Activated naive CD8-positive, alpha-beta T cell treated with anti-CD3 and anti-CD28 coated beads, Interleukin-2, amount 10 ng/mL, durations not matched to agents 7 days and 5 days (primary cell): ENCODE results near the gene EIF2A. TPM values are rescaled to one million over a fixed set of nuclear protein-coding genes. Genes with fewer than 3 reads are reported as not detected.
A peak's percentile ranks its signal among the peaks of the same experiment; 100 is the strongest.
"Not testable (repeated sequence)": the region's sequence is repeated elsewhere in the genome, so short reads cannot be mapped to it uniquely, and the experiment has no call there.

Experiments used
- ATAC-seq: fragments of 150-1000 bp; cut with Tn5 transposase; one replicate; pipeline ENCODE4 v1.10.0; 2021; ENCODE audit warnings: low read depth, moderate library complexity
- POLR2A ChIA-PET: fragments of 350-600 bp; sonication (Branson Sonifier 250); formaldehyde crosslinking; loops from one replicate; lab custom pipeline; 2021; ENCODE audit warnings: antibody characterized with exemption; lab: Charles Lee
- DNase-seq: peaks from one replicate; pipeline ENCODE4 v3.0.0; 2021
- H3K27ac Mint-ChIP-seq: one replicate; pipeline ENCODE4 v1.8.0; 2022; ENCODE audit warnings: mild to moderate bottlenecking, mixed read lengths
- H3K27me3 Mint-ChIP-seq: one replicate; pipeline ENCODE4 v1.8.0; 2022; ENCODE audit warnings: mild to moderate bottlenecking, moderate library complexity, mixed read lengths
- H3K36me3 Mint-ChIP-seq: one replicate; pipeline ENCODE4 v1.8.0; 2021; ENCODE audit warnings: mild to moderate bottlenecking, mixed read lengths
- H3K4me1 Mint-ChIP-seq: one replicate; pipeline ENCODE4 v1.8.0; 2021; ENCODE audit warnings: mixed read lengths
- H3K4me3 Mint-ChIP-seq: one replicate; pipeline ENCODE4 v1.8.0; 2022; ENCODE audit warnings: mild to moderate bottlenecking, moderate library complexity, mixed read lengths
- H3K9me3 Mint-ChIP-seq: one replicate; pipeline ENCODE4 v1.8.0; 2021; ENCODE audit warnings: mixed read lengths
- total RNA-seq, 2 experiments: library from RNA; stranded (reverse); gene quantifications; one replicate each; pipeline ENCODE4 v1.2.3, GENCODE V29; 2021

EIF2A gene
- total RNA-seq, 2 experiments from 2014 or later = 82.2 to 84.2 TPM

- Mint-ChIP-seq H3K27ac (no peak overlapping the region), H3K27me3 (no peaks in the 10 kb centered on the region), H3K9me3 (no peaks in the 10 kb centered on the region), H3K4me1 (peaks cover 21% of the 10 kb centered on the region), H3K36me3 (peaks cover 22% of the 10 kb centered on the region), H3K4me3 (no peak overlapping the region)
- DNase-seq (no peak), ATAC-seq (no peak)
- POLR2A ChIA-PET = no interaction called here
These were observed 51.1 kb downstream of the EIF2A start for GRCh38 chr3:150597646-150598045.

GRCh38 chr3:150599611-150600297, 53.2 kb downstream of the EIF2A start:
- H3K9me3 Mint-ChIP-seq = no peaks in the 10 kb centered on the region
- DNase-seq (no peak), ATAC-seq (no peak)
- H3K27ac Mint-ChIP-seq = no peak overlapping the region
- POLR2A ChIA-PET = no interaction called here
- peaks cover 21% of the 10 kb centered on the region for H3K4me1 Mint-ChIP-seq
- H3K36me3 Mint-ChIP-seq = peaks cover 20% of the 10 kb centered on the region
- H3K4me3 Mint-ChIP-seq = no peak overlapping the region
- no peaks in the 10 kb centered on the region for H3K27me3 Mint-ChIP-seq

- H3K4me3 Mint-ChIP-seq = peak overlapping the region; percentile 85
- H3K27ac Mint-ChIP-seq, DNase-seq, ATAC-seq, H3K9me3 Mint-ChIP-seq, H3K27me3 Mint-ChIP-seq, POLR2A ChIA-PET: not testable (repeated sequence)
- H3K36me3 Mint-ChIP-seq = peaks cover 24% of the 10 kb centered on the region
- peaks cover 26% of the 10 kb centered on the region for H3K4me1 Mint-ChIP-seq
These were observed 54.3 kb downstream of the EIF2A start for GRCh38 chr3:150600647-150601530.

GRCh38 chr3:150602426-150603152, 56.0 kb downstream of the EIF2A start:
- Mint-ChIP-seq H3K27me3 (no peaks in the 10 kb centered on the region), H3K4me3 (peak overlapping the region; percentile 88), H3K36me3 (peaks cover 32% of the 10 kb centered on the region), H3K9me3 (no peaks in the 10 kb centered on the region), H3K27ac (peak overlapping the region; percentile 92), H3K4me1 (peaks cover 42% of the 10 kb centered on the region)
- POLR2A ChIA-PET = interaction anchor here (0.6 to 3.5 kb wide), 28 partner anchors 9 to 194 kb away, joined by 3 to 51 read pairs (median 4); partner anchors contain the start of genes EIF2A, ERICH6, SERP1 and SIAH2
- DNase-seq (no peak), ATAC-seq (peak; percentile 30)

- ATAC-seq = peak; percentile 91
- H3K27me3 Mint-ChIP-seq = no peaks in the 10 kb centered on the region
- no peaks in the 10 kb centered on the region for H3K9me3 Mint-ChIP-seq
- POLR2A ChIA-PET = interaction anchor here (0.6 to 3.5 kb wide), 28 partner anchors 8 to 194 kb away, joined by 3 to 51 read pairs (median 4); partner anchors contain the start of genes EIF2A, ERICH6, SERP1 and SIAH2
- H3K36me3 Mint-ChIP-seq = peaks cover 33% of the 10 kb centered on the region
- peak; percentile 98 for DNase-seq
- H3K27ac Mint-ChIP-seq = peak within 1 kb of the TSS; percentile 92
- peak within 1 kb of the TSS; percentile 88 for H3K4me3 Mint-ChIP-seq
- H3K4me1 Mint-ChIP-seq = peaks cover 46% of the 10 kb centered on the region
These were observed 56.8 kb downstream of the EIF2A start, which contains the start of gene SELENOT for GRCh38 chr3:150603153-150603979. SELENOT (plus strand) TSS chr3:150603321; CDS start chr3:150603363, 42 bp downstream.

- DNase-seq (no peak), ATAC-seq (no peak)
- POLR2A ChIA-PET = interaction anchor here (0.9 to 3.5 kb wide), 6 partner anchors 35 to 195 kb away, joined by 4 to 51 read pairs (median 10); partner anchors contain the start of genes EIF2A, ERICH6, SERP1 and SIAH2
- H3K36me3 Mint-ChIP-seq = peaks cover 34% of the 10 kb centered on the region
- H3K9me3 Mint-ChIP-seq = no peaks in the 10 kb centered on the region
- peak overlapping the region; percentile 92 for H3K27ac Mint-ChIP-seq
- no peaks in the 10 kb centered on the region for H3K27me3 Mint-ChIP-seq
- peak overlapping the region; percentile 88 for H3K4me3 Mint-ChIP-seq
- H3K4me1 Mint-ChIP-seq = peaks cover 49% of the 10 kb centered on the region
These were observed 57.4 kb downstream of the EIF2A start for GRCh38 chr3:150603980-150604319.

GRCh38 chr3:150605998-150606641, 59.5 kb downstream of the EIF2A start:
- Mint-ChIP-seq H3K9me3 (no peaks in the 10 kb centered on the region), H3K36me3 (peaks cover 31% of the 10 kb centered on the region)

GRCh38 chr3:150607267-150608065, 60.9 kb downstream of the EIF2A start:
- Mint-ChIP-seq H3K9me3 (no peaks in the 10 kb centered on the region), H3K27ac (no peak overlapping the region), H3K27me3 (no peaks in the 10 kb centered on the region), H3K36me3 (peaks cover 33% of the 10 kb centered on the region), H3K4me1 (peaks cover 46% of the 10 kb centered on the region), H3K4me3 (no peak overlapping the region)
- POLR2A ChIA-PET = interaction anchor here (1.3 kb wide), 1 partner anchor 154 kb away, joined by 3 read pairs; no protein-coding TSS in a partner anchor
- no peak for DNase-seq
- ATAC-seq = no peak

More at GRCh38 chr3:150605998-150606641, 59.5 kb downstream of the EIF2A start:
- Mint-ChIP-seq H3K27ac (peak overlapping the region; percentile 50), H3K4me1 (peaks cover 56% of the 10 kb centered on the region), H3K4me3 (peak overlapping the region; percentile 59), H3K27me3 (no peaks in the 10 kb centered on the region)
- POLR2A ChIA-PET = interaction anchor here (0.6 to 1.9 kb wide), 8 partner anchors 14 to 157 kb away, joined by 3 to 11 read pairs (median 4); partner anchors contain the start of genes EIF2A, ERICH6, SERP1 and SIAH2
- DNase-seq (no peak), ATAC-seq (no peak)

- no peak for ATAC-seq
- Mint-ChIP-seq H3K9me3 (no peaks in the 10 kb centered on the region), H3K4me1 (peaks cover 64% of the 10 kb centered on the region), H3K27me3 (no peaks in the 10 kb centered on the region), H3K4me3 (peak overlapping the region; percentile 30), H3K36me3 (peaks cover 48% of the 10 kb centered on the region), H3K27ac (no peak overlapping the region)
- no peak for DNase-seq
- POLR2A ChIA-PET = no interaction called here
These were observed 63.4 kb downstream of the EIF2A start for GRCh38 chr3:150609988-150610387.

GRCh38 chr3:150610785-150611184, 64.2 kb downstream of the EIF2A start:
- POLR2A ChIA-PET = interaction anchor here (0.5 to 0.9 kb wide), 2 partner anchors 9 to 1479 kb away, joined by 3 read pairs; no protein-coding TSS in a partner anchor
- no peak overlapping the region for H3K27ac Mint-ChIP-seq
- H3K36me3 Mint-ChIP-seq = peaks cover 48% of the 10 kb centered on the region
- ATAC-seq = no peak
- H3K4me3 Mint-ChIP-seq = no peak overlapping the region
- peaks cover 60% of the 10 kb centered on the region for H3K4me1 Mint-ChIP-seq
- DNase-seq = no peak
- no peaks in the 10 kb centered on the region for H3K27me3 Mint-ChIP-seq
- H3K9me3 Mint-ChIP-seq = no peaks in the 10 kb centered on the region

- Mint-ChIP-seq H3K4me3 (no peak overlapping the region), H3K27ac (no peak overlapping the region), H3K27me3 (no peaks in the 10 kb centered on the region), H3K4me1 (peaks cover 52% of the 10 kb centered on the region), H3K9me3 (no peaks in the 10 kb centered on the region), H3K36me3 (peaks cover 42% of the 10 kb centered on the region)
- DNase-seq (no peak), ATAC-seq (no peak)
- POLR2A ChIA-PET = interaction anchor here (1.1 to 1.2 kb wide), 2 partner anchors 9 to 65 kb away, joined by 3 to 4 read pairs; partner anchors contain the start of gene SERP1
These were observed 65.1 kb downstream of the EIF2A start for GRCh38 chr3:150611666-150612065.
